GM12891 (cell line): ENCODE results near the gene TBC1D2.

Source experiments
- POLR2A ChIP-seq: IDR thresholded peaks from 2 replicates; pipeline ENCODE4 v1.6.1; 2011; ENCODE audit warnings: low read depth, low read length, control low read depth
- POLR2AphosphoS5 ChIP-seq: IDR thresholded peaks from 2 replicates; pipeline ENCODE4 v1.6.1; 2011; ENCODE audit warnings: low read depth, low read length, control low read depth

- TF ChIP-seq POLR2AphosphoS5 (no peak), POLR2A (no peak)
These were observed 34.5 kb downstream of the TBC1D2 start for GRCh38 chr9:98220911-98221310.
